H1 (cell line): Measurements from ENCODE around the gene PHKA2. TPM values are rescaled to one million over a fixed set of nuclear protein-coding genes. Genes with fewer than 3 reads are reported as not detected.

Source experiments
- CTCF ChIA-PET: fragments of 300-600 bp; sonication (Branson Sonifier 250); formaldehyde crosslinking; loops from one replicate; lab custom pipeline; 2021; ENCODE audit not compliant: partially characterized antibody; lab: Charles Lee
- POLR2A ChIA-PET: fragments of 300-600 bp; sonication (Branson Sonifier 250); formaldehyde crosslinking; loops from one replicate; lab custom pipeline; 2021; ENCODE audit warnings: inconsistent platforms; ENCODE audit not compliant: partially characterized antibody; lab: Charles Lee
- DNase-seq, 2 experiments: peaks; one replicate each; pipeline versions ENCODE4 v3.0.0 to v3.0.0-alpha.2; 2010 to 2022; ENCODE audit warnings: low spot score in 2 of 2, low read depth in 1 of 2, mixed read lengths in 1 of 2
- FAIRE-seq: peaks from 2 replicates; lab custom pipeline; 2011; peaks lifted over from hg19 to GRCh38; lab: Jason Lieb, UNC
- H2AFZ ChIP-seq: 2 replicates; pipeline ENCODE4 v1.8.1; 2012; ENCODE audit warnings: low read length, inconsistent platforms
- H2AK5ac ChIP-seq: 2 replicates; pipeline ENCODE4 v1.6.1; 2013; ENCODE audit warnings: low read depth, low read length
- H2BK120ac ChIP-seq: replicated peaks from 2 replicates; pipeline ENCODE3; 2013; ENCODE audit warnings: low read depth, low read length, inconsistent platforms
- H2BK12ac ChIP-seq: 2 replicates; pipeline ENCODE4 v1.6.1; 2013; ENCODE audit warnings: low read depth, low read length
- H2BK15ac ChIP-seq: 2 replicates; pipeline ENCODE4 v1.6.1; 2013; ENCODE audit warnings: low read length
- H2BK20ac ChIP-seq: 2 replicates; pipeline ENCODE4 v1.6.1; 2013; ENCODE audit warnings: low read length
- H2BK5ac ChIP-seq: 2 replicates; pipeline ENCODE4 v1.6.1; 2013; ENCODE audit warnings: low read depth, low read length
- H3K14ac ChIP-seq: 2 replicates; pipeline ENCODE4 v1.6.1; 2013; ENCODE audit warnings: inconsistent platforms; ENCODE audit not compliant: insufficient read length
- H3K18ac ChIP-seq: 2 replicates; pipeline ENCODE4 v1.6.1; 2013; ENCODE audit warnings: low read length; ENCODE audit errors: extremely low read depth
- H3K23ac ChIP-seq: 2 replicates; pipeline ENCODE4 v1.6.1; 2013; ENCODE audit warnings: inconsistent platforms; ENCODE audit not compliant: insufficient read length
- H3K23me2 ChIP-seq: 2 replicates; pipeline ENCODE4 v1.6.1; 2013; ENCODE audit warnings: low read depth, low read length
- H3K27ac ChIP-seq: 2 replicates; pipeline ENCODE4 v1.6.1; 2011; ENCODE audit warnings: low read depth, low read length, inconsistent platforms
- H3K27me3 ChIP-seq, 4 experiments: replicated peaks in 1 of 4; 1 replicate in 1 of 4; 2 replicates in 3 of 4; pipeline versions ENCODE4 v1.6.1 to v1.8.1; 2011 to 2013; ENCODE audit warnings: low read length in 3 of 4, mild to moderate bottlenecking in 3 of 4, inconsistent platforms in 2 of 4, mixed read lengths in 2 of 4, moderate library complexity in 1 of 4; ENCODE audit not compliant: control insufficient read depth in 3 of 4, insufficient read depth in 3 of 4; ENCODE audit errors: extremely low read depth in 1 of 4
- H3K36me3 ChIP-seq, 4 experiments: 2 replicates each; pipeline versions ENCODE4 v1.6.1 to v1.8.1; 2011 to 2013; ENCODE audit warnings: mild to moderate bottlenecking in 4 of 4, low read length in 3 of 4, moderate library complexity in 2 of 4, control low read depth in 1 of 4, inconsistent platforms in 1 of 4; ENCODE audit not compliant: insufficient read depth in 4 of 4, control insufficient read depth in 2 of 4
- H3K4ac ChIP-seq: replicated peaks from 2 replicates; pipeline ENCODE3; 2013; ENCODE audit warnings: low read length, low read depth, mixed read lengths, inconsistent platforms; ENCODE audit not compliant: insufficient read length
- H3K4me1 ChIP-seq, 4 experiments: replicated peaks in 1 of 4; 1 replicate in 1 of 4; 2 replicates in 3 of 4; pipeline versions ENCODE4 v1.6.1 to v1.8.1; 2011 to 2013; ENCODE audit warnings: low read length in 3 of 4, inconsistent platforms in 2 of 4, mixed read lengths in 1 of 4; ENCODE audit not compliant: insufficient read depth in 4 of 4, control insufficient read depth in 3 of 4
- H3K4me2 ChIP-seq, 2 experiments: 2 replicates each; pipeline versions ENCODE4 v1.6.1 to v1.8.1; 2011 to 2013; ENCODE audit warnings: low read depth in 2 of 2, low read length in 2 of 2, control low read depth in 1 of 2, inconsistent platforms in 1 of 2, mild to moderate bottlenecking in 1 of 2; ENCODE audit not compliant: insufficient read depth in 1 of 2
- H3K4me3 ChIP-seq, 4 experiments: fragments of 200-600, 300-600 bp in 1 of 4; sonication (generic), shearing (Covaris generic), sonication (Bioruptor Twin) in 1 of 4; 2 replicates each; pipeline versions ENCODE4 v1.5.1 to v1.8.1; 2011 to 2016; ENCODE audit warnings: low read length in 4 of 4, low read depth in 3 of 4, control low read depth in 2 of 4, inconsistent platforms in 2 of 4, mild to moderate bottlenecking in 2 of 4, mixed read lengths in 1 of 4, moderate library complexity in 1 of 4; ENCODE audit not compliant: insufficient read depth in 2 of 4; ENCODE audit errors: extremely low read depth in 1 of 4
- H3K56ac ChIP-seq: replicated peaks from 2 replicates; pipeline ENCODE3; 2013; ENCODE audit warnings: low read depth, mild to moderate bottlenecking, mixed read lengths, low read length, inconsistent platforms; ENCODE audit not compliant: insufficient read length
- H3K79me1 ChIP-seq: 2 replicates; pipeline ENCODE4 v1.6.1; 2013; ENCODE audit warnings: low read depth, low read length, control low read depth
- H3K79me2 ChIP-seq, 2 experiments: 2 replicates each; pipeline versions ENCODE4 v1.6.1 to v1.8.1; 2012 to 2013; ENCODE audit warnings: low read length in 2 of 2, mild to moderate bottlenecking in 2 of 2, inconsistent platforms in 1 of 2; ENCODE audit not compliant: insufficient read depth in 2 of 2, control insufficient read depth in 1 of 2
- H3K9ac ChIP-seq, 4 experiments: replicated peaks in 1 of 4; 1 replicate in 1 of 4; 2 replicates in 3 of 4; pipeline versions ENCODE4 v1.6.1 to v1.8.1; 2011 to 2013; ENCODE audit warnings: low read depth in 3 of 4, low read length in 3 of 4, control low read depth in 2 of 4, mild to moderate bottlenecking in 2 of 4, moderate library complexity in 2 of 4, inconsistent platforms in 1 of 4; ENCODE audit errors: extremely low read depth in 1 of 4
- H3K9me3 ChIP-seq, 2 experiments: 2 replicates each; pipeline versions ENCODE4 v1.6.1 to v1.8.1; 2012 to 2013; ENCODE audit warnings: mild to moderate bottlenecking in 2 of 2, moderate library complexity in 2 of 2, control low read depth in 1 of 2, inconsistent platforms in 1 of 2, low read depth in 1 of 2, low read length in 1 of 2, mixed read lengths in 1 of 2; ENCODE audit not compliant: insufficient read depth in 2 of 2
- H4K20me1 ChIP-seq, 2 experiments: replicated peaks in 1 of 2; 2 replicates each; pipeline versions ENCODE3 to v1.8.1; 2011 to 2013; ENCODE audit warnings: inconsistent platforms in 2 of 2, low read length in 2 of 2, mild to moderate bottlenecking in 1 of 2; ENCODE audit not compliant: insufficient read depth in 2 of 2, control insufficient read depth in 1 of 2
- H4K5ac ChIP-seq: 2 replicates; pipeline ENCODE4 v1.6.1; 2013; ENCODE audit warnings: low read length, low read depth, mixed read lengths, inconsistent platforms; ENCODE audit not compliant: insufficient read length
- H4K8ac ChIP-seq: 2 replicates; pipeline ENCODE4 v1.8.0; 2013; ENCODE audit warnings: mild to moderate bottlenecking, moderate library complexity, low read length, inconsistent platforms; ENCODE audit not compliant: insufficient read depth; ENCODE audit errors: extremely low read depth
- H4K91ac ChIP-seq: replicated peaks from 2 replicates; pipeline ENCODE3; 2013; ENCODE audit warnings: low read length, mixed read lengths, inconsistent platforms; ENCODE audit not compliant: insufficient read length
- CHD1 ChIP-seq: IDR thresholded peaks from 2 replicates; pipeline ENCODE4 v1.6.1; 2012; ENCODE audit warnings: low read depth, low read length, improper control_type of control experiment
- HDAC2 ChIP-seq, 2 experiments: fragments of 300-600 bp in 1 of 2; sonication (generic) in 1 of 2; IDR thresholded peaks; 2 replicates each; pipeline ENCODE4 v1.6.1; 2011 to 2012; ENCODE audit warnings: low read depth in 2 of 2, low read length in 2 of 2, mild to moderate bottlenecking in 2 of 2, moderate library complexity in 2 of 2, borderline replicate concordance in 1 of 2, inconsistent platforms in 1 of 2
- RBBP5 ChIP-seq: IDR thresholded peaks from 2 replicates; pipeline ENCODE4 v1.7.1; 2012; ENCODE audit warnings: low read depth, mild to moderate bottlenecking, inconsistent platforms, low read length, moderate library complexity, borderline replicate concordance
- TAF1 ChIP-seq: IDR thresholded peaks from 2 replicates; pipeline ENCODE4 v1.6.1; 2011; ENCODE audit warnings: mild to moderate bottlenecking, low read depth, low read length
- WGBS, 2 experiments: shearing (Covaris generic) in 1 of 2; methylation state at CpG; one replicate each; pipeline versions ENCODE4 v1.1.6 to v1.1.7; 2013 to 2015; ENCODE audit warnings: low lambda C conversion rate in 2 of 2, mixed read lengths in 2 of 2, inconsistent platforms in 1 of 2, low coverage in 1 of 2, missing lambda C conversion rate in 1 of 2; ENCODE audit not compliant: insufficient replicate concordance in 2 of 2, insufficient coverage in 1 of 2, insufficient read length in 1 of 2; ENCODE audit errors: extremely low coverage in 1 of 2, missing lambda C conversion rate in 1 of 2; 5-methylcytosine and 5-hydroxymethylcytosine counted together
- polyA plus RNA-seq, 7 experiments: library from polyadenylated mRNA; depleted of rRNA in 3 of 7; stranded (reverse) in 5 of 7; unstranded in 2 of 7; fragments of >200 nt in 5 of 7; fragments of 200-250 nt in 2 of 7; gene quantifications; 1 replicate in 5 of 7; 2 replicates in 1 of 7; 4 replicates in 1 of 7; pipeline versions ENCODE4 v1.2.1 to v1.2.3, GENCODE V29; 2011 to 2013; ENCODE audit warnings: missing spikeins in 2 of 7, mixed read lengths in 2 of 7
- total RNA-seq: library from RNA; stranded (reverse); fragmentation: NEBNext Ultra II Directional; extraction: Animal tissue kit (Norgen Biotek cat#: 25700); gene quantifications from 2 replicates; pipeline ENCODE4 v1.2.1, GENCODE V29; 2021

PHKA2 gene
- total and polyA plus RNA-seq, 2 of the 8 experiments (the other 6 are each of a cell fraction or from before 2014, with no cell fraction given), result 28.1 to 35.8 TPM

DNA sequence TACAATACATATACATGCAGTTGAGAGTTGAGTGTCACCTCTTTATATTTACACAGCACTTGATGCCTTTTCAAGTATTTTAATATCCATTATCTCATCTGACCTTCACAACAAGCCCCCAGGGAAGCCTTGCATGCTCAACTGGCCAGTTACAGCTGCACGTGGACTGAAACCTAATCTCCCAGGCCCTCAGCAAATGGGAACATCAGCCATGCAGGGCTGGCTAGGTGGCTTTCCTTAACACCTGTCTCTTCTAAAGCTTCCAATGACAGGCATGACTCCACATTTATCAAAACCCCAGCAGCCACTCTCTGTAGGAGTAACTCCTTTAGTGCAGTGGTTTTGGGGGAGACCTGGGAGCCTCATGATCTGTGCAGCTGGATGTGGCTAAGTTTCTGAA lies 56.4 kb downstream of the PHKA2 start:
- 67% methylated on average over 1 of the region's 1 CpG; no CpG with 5 or more reads in 1 of the 2 experiments for WGBS, 2 experiments
- CTCF ChIA-PET, result interaction anchor here (0.6 to 1.2 kb wide), 6 partner anchors 22 to 543 kb away, joined by 3 to 4 read pairs (median 3); no protein-coding TSS in a partner anchor
- H3K56ac ChIP-seq, result no peak overlapping the region

More for the DNA sequence above, 56.4 kb downstream of the PHKA2 start:
- Histone ChIP-seq H3K9me3 (no peaks in the 10 kb centered on the region), H3K79me2 (no peaks in the 10 kb centered on the region), H3K27me3 (no peaks in the 10 kb centered on the region), H3K23me2 (no peaks in the 10 kb centered on the region), H3K4me2 (no peak overlapping the region), H3K14ac (no peak overlapping the region), H3K4ac (no peak overlapping the region), H2BK120ac (no peak overlapping the region), H3K9ac (no peak overlapping the region), H3K36me3 (peaks cover 2 to 18% (median 14%) of the 10 kb centered on the region in 4 experiments), H2BK5ac (no peak overlapping the region), H3K4me1 (no peaks in the 10 kb centered on the region), H3K27ac (no peak overlapping the region), H2AK5ac (no peak overlapping the region), H2BK15ac (no peak overlapping the region), H4K20me1 (peaks cover 0 to 1% of the 10 kb centered on the region in 2 experiments), H2AFZ (no peak overlapping the region), H4K91ac (no peak overlapping the region), H3K4me3 (no peak overlapping the region), H3K79me1 (no peaks in the 10 kb centered on the region), H3K18ac (no peak overlapping the region), H4K5ac (no peak overlapping the region), H2BK12ac (no peak overlapping the region), H4K8ac (no peak overlapping the region), H2BK20ac (no peak overlapping the region), H3K23ac (no peak overlapping the region)
- no peak for TF ChIP-seq TAF1
- TF ChIP-seq RBBP5, result no peak
- TF ChIP-seq CHD1, result no peak
- no peak for TF ChIP-seq HDAC2 (IDR thresholded peaks at IDR 0.05; ENCODE audit: borderline replicate concordance in 1 of 2, low read depth in 2 of 2, low read length in 2 of 2)
- FAIRE-seq (no peak), DNase-seq (no peak)
- POLR2A ChIA-PET, result no interaction called here
